Sigmoid colon (tissue), 7 donors: ENCODE measurements around the gene ZC3H15. TPM values are rescaled to one million over a fixed set of nuclear protein-coding genes. Genes with fewer than 3 reads are reported as not detected.
"Not testable (repeated sequence)": the region's sequence is repeated elsewhere in the genome, so short reads cannot be mapped to it uniquely, and the experiment has no call there.

ENCODE experiments used
- DNase-seq: peaks from one replicate; pipeline ENCODE4 v3.0.0-alpha.2; 2019
- H3K27ac ChIP-seq, 4 donors: fragments of 200-600 bp; sonication (generic); one replicate each; pipeline ENCODE4 v1.5.1; 2016 to 2019; ENCODE audit warnings: mild to moderate bottlenecking in 1 of 4
- H3K27me3 ChIP-seq, 3 donors: fragments of 200-600 bp; sonication (generic); one replicate each; pipeline ENCODE4 v1.5.1; 2019; ENCODE audit warnings: mild to moderate bottlenecking in 1 of 3
- H3K36me3 ChIP-seq, 4 donors: fragments of 200-600 bp; sonication (generic); one replicate each; pipeline ENCODE4 v1.5.1; 2016 to 2019
- H3K4me1 ChIP-seq, 4 donors: fragments of 200-600 bp; sonication (generic); one replicate each; pipeline ENCODE4 v1.5.1; 2017 to 2019
- H3K4me3 ChIP-seq, 4 donors: fragments of 200-600 bp; sonication (generic); one replicate each; pipeline ENCODE4 v1.5.1; 2017 to 2019; ENCODE audit warnings: mild to moderate bottlenecking in 2 of 4, moderate library complexity in 1 of 4
- H3K9me3 ChIP-seq, 4 donors: fragments of 200-600 bp in 3 of 4; sonication (generic) in 3 of 4; one replicate each; pipeline versions ENCODE4 v1.5.1 to v1.6.1; 2013 to 2019
- CTCF ChIP-seq, 4 experiments: fragments of 450-650 bp in 3 of 4; fragments of 200-600 bp in 1 of 4; IDR thresholded peaks; one replicate each; pipeline ENCODE4 v1.5.1; 2016 to 2019; ENCODE audit warnings: antibody characterized with exemption in 4 of 4, mild to moderate bottlenecking in 3 of 4, moderate library complexity in 2 of 4
- EP300 ChIP-seq, 4 donors: sonication (generic); formaldehyde crosslinking; IDR thresholded peaks; one replicate each; pipeline ENCODE4 v1.6.1; 2017; ENCODE audit warnings: antibody characterized with exemption in 4 of 4
- POLR2A ChIP-seq, 2 donors: fragments of 450-650 bp; IDR thresholded peaks; one replicate each; pipeline ENCODE4 v1.6.1; 2016; ENCODE audit warnings: antibody characterized with exemption in 2 of 2, mild to moderate bottlenecking in 2 of 2, moderate library complexity in 2 of 2
- POLR2AphosphoS5 ChIP-seq, 4 donors: sonication (generic); formaldehyde crosslinking; IDR thresholded peaks; one replicate each; pipeline ENCODE4 v1.6.1; 2017; ENCODE audit warnings: antibody characterized with exemption in 4 of 4
- WGBS, 2 donors: extraction: QIAGEN DNeasy Blood & Tissue Kit; methylation state at CpG; one replicate each; pipeline ENCODE4 v1.1.7; 2013; 5-methylcytosine and 5-hydroxymethylcytosine counted together
- intact Hi-C: fragments of 100-400 bp; cut with DNase I; formaldehyde crosslinking; loops from one replicate; pipeline ENCODE4 v1.15.1; 2023
- polyA plus RNA-seq, 3 donors: library from polyadenylated mRNA; stranded (reverse); fragments of 200-250 nt; gene quantifications; one replicate each; pipeline ENCODE4 v1.2.3, GENCODE V29; 2013
- total RNA-seq, 4 donors: library from RNA; depleted of rRNA; stranded (reverse); fragments of >200 nt; gene quantifications; one replicate each; pipeline ENCODE4 v1.1.0, GENCODE V29; 2016
- donor health status: healthy with polysubstance abuse.
- donor health status: Bipolar disorder and iron deficiency.
- donor health status: healthy.

Gene ZC3H15
- total RNA-seq (10 to 100 TPM; 60.3 to 76.7 (median 62.0) TPM), polyA plus RNA-seq (10 to 100 TPM; 51.1 to 77.9 (median 54.1) TPM)

DNA sequence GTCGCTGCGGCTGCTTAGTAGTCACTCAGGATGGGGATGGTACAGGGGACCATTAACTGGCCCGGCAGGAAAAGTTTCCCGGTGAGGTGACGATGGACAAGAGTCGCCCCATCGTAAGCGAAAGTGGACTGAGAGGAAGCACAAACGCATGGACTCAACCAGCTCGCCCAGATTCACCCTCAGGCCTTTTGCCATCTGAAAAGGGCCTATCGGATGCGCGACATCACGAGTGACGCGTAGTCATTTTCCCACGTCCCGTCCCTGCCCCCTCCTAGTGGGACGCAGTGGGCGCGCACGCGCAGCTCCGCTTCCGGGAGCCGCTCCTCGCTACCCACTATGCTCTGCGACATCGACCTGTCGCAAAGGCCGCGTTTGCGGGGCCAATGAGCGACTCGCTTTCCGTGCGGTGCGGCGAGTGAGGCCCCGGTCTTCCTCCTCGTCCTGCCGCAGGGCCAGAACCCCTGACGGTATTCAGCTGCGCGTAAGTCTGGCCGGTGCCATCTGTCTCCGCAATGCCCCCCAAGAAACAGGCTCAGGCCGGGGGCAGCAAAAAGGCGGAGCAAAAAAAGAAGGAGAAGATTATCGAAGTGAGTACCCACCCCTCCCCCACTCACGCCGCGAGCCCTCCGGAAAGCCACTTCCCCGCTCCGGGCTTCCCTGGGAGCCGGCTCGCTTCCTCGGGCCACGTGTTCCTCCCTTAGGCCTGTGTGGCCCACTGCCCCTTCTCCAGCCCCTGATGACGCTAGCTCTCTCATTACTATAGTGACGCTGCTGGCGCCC is at the start of gene ZC3H15:
Gene ZC3H15, plus strand, starts transcription at position 390 of the 780 bp plus-strand sequence. Its CDS starts 123 bp downstream, at position 513.
- intact Hi-C loops = loop anchor here (5.0 kb wide), 1 partner anchor 106 kb away; the partner anchor contains the start of gene ITGAV
- H3K27me3 ChIP-seq = no peaks in the 10 kb centered on the region
- WGBS, 2 donors = 0% methylated on average over 63 of the region's 63 CpGs
- peak within 1 kb of the TSS; percentile 61 to 95 (median 85) for H3K4me3 ChIP-seq
- H3K36me3 ChIP-seq = no peaks in the 10 kb centered on the region
- no peaks in the 10 kb centered on the region for H3K9me3 ChIP-seq
- peak within 1 kb of the TSS; percentile 91 to 95 (median 92) for H3K27ac ChIP-seq
- peaks cover 0 to 54% (median 36%) of the 10 kb centered on the region in 4 donors for H3K4me1 ChIP-seq
- DNase-seq = peak; percentile 99
- peak in 2 of 4 donors; percentile 3 to 87 for TF ChIP-seq EP300 (IDR thresholded peaks at IDR 0.05)
- TF ChIP-seq POLR2A (IDR thresholded peaks at IDR 0.05) = peak; percentile 73 to 80
- TF ChIP-seq CTCF (IDR thresholded peaks at IDR 0.05) = no peak
- peak; percentile 94 to 98 (median 96) for TF ChIP-seq POLR2AphosphoS5 (IDR thresholded peaks at IDR 0.05)

GRCh38 chr2:186437719-186438118 is 48.3 kb upstream of the ZC3H15 start:
- Histone ChIP-seq H3K27ac (no peak overlapping the region), H3K4me3 (no peak overlapping the region), H3K27me3 (no peaks in the 10 kb centered on the region), H3K4me1 (no peaks in the 10 kb centered on the region), H3K9me3 (no peaks in the 10 kb centered on the region), H3K36me3 (peaks cover 0 to 4% (median 0%) of the 10 kb centered on the region in 4 donors)
- intact Hi-C loops = no loop called here
- 96 to 98% methylated on average over 6 of the region's 6 CpGs for WGBS, 2 donors
- DNase-seq = no peak
- TF ChIP-seq EP300 (IDR thresholded peaks at IDR 0.05) = no peak
- TF ChIP-seq POLR2AphosphoS5 (IDR thresholded peaks at IDR 0.05) = no peak
- TF ChIP-seq CTCF (IDR thresholded peaks at IDR 0.05) = no peak
- no peak for TF ChIP-seq POLR2A (IDR thresholded peaks at IDR 0.05)

DNA sequence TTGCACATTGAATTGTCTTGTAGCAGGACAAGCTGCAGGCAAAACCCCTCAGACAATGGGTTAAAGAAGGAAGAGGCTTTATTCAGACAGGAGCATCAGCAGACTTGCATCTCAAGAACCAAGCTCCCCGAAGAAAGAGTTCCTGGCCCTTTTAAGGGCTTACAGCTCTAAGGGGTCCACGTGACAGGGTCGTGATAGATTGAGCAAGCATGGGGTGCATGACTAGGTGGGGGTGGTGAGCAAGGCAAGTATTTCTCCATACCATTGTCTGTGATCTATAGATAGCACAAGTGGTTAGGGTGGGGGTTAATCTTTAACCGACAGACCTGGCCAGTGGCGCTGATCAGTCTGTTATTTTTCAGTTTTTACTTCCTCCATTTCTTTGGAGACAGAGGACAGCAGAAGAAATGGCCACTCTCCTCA is 46.4 kb upstream of the ZC3H15 start:
- H3K4me1 ChIP-seq, H3K36me3 ChIP-seq, H3K27ac ChIP-seq, intact Hi-C loops, DNase-seq, H3K9me3 ChIP-seq, H3K4me3 ChIP-seq, H3K27me3 ChIP-seq: not testable (repeated sequence)
- WGBS, 2 donors = 77 to 88% methylated on average over 5 of the region's 5 CpGs

GRCh38 chr2:186440506-186440905 is 45.6 kb upstream of the ZC3H15 start:
- 82 to 89% methylated on average over 3 of the region's 3 CpGs for WGBS, 2 donors
- TF ChIP-seq EP300 (IDR thresholded peaks at IDR 0.05) (no peak), POLR2A (IDR thresholded peaks at IDR 0.05) (no peak), POLR2AphosphoS5 (IDR thresholded peaks at IDR 0.05) (no peak), CTCF (IDR thresholded peaks at IDR 0.05) (no peak)
- no peak overlapping the region for H3K27ac ChIP-seq
- no peak for DNase-seq
- no peaks in the 10 kb centered on the region for H3K9me3 ChIP-seq
- H3K27me3 ChIP-seq = no peaks in the 10 kb centered on the region
- H3K4me1 ChIP-seq = no peaks in the 10 kb centered on the region
- intact Hi-C loops = no loop called here
- peaks cover 0 to 4% (median 0%) of the 10 kb centered on the region in 4 donors for H3K36me3 ChIP-seq
- no peak overlapping the region for H3K4me3 ChIP-seq

GRCh38 chr2:186442885-186443284 is 43.2 kb upstream of the ZC3H15 start:
- no peak for DNase-seq
- WGBS, 2 donors = 90 to 94% methylated on average over 3 of the region's 3 CpGs
- TF ChIP-seq POLR2A (IDR thresholded peaks at IDR 0.05) (no peak), EP300 (IDR thresholded peaks at IDR 0.05) (no peak), CTCF (IDR thresholded peaks at IDR 0.05) (no peak), POLR2AphosphoS5 (IDR thresholded peaks at IDR 0.05) (no peak)
- Histone ChIP-seq H3K4me1 (no peaks in the 10 kb centered on the region), H3K9me3 (no peaks in the 10 kb centered on the region), H3K27ac (no peak overlapping the region), H3K27me3 (no peaks in the 10 kb centered on the region), H3K36me3 (no peaks in the 10 kb centered on the region), H3K4me3 (no peak overlapping the region)
- intact Hi-C loops = no loop called here
